K562 (cell line): ENCODE measurements around the gene ADRM1.

ENCODE experiments used
- CBX2 ChIP-seq: fragments of 200-600 bp; sonication (generic); IDR thresholded peaks from one replicate; pipeline ENCODE4 v1.6.1; 2012; ENCODE audit warnings: mild to moderate bottlenecking, low read length, inconsistent platforms; ENCODE audit not compliant: insufficient read depth, poor library complexity, severe bottlenecking
- MAX ChIP-seq: sonication (generic); formaldehyde crosslinking; IDR thresholded peaks from 2 replicates; pipeline ENCODE4 v1.9.0; 2022; ENCODE audit warnings: mild to moderate bottlenecking, missing genetic modification reagents
- SRF ChIP-seq, 2 experiments: fragments of 250-450, 450-650 bp in 1 of 2; sonication (Bioruptor Pico) in 1 of 2; sonication (generic) in 1 of 2; formaldehyde crosslinking; IDR thresholded peaks; 2 replicates each; pipeline versions ENCODE4 v1.5.0 to v1.5.1; 2020 to 2022; ENCODE audit warnings: mild to moderate bottlenecking in 1 of 2, missing genetic modification reagents in 1 of 2

DNA sequence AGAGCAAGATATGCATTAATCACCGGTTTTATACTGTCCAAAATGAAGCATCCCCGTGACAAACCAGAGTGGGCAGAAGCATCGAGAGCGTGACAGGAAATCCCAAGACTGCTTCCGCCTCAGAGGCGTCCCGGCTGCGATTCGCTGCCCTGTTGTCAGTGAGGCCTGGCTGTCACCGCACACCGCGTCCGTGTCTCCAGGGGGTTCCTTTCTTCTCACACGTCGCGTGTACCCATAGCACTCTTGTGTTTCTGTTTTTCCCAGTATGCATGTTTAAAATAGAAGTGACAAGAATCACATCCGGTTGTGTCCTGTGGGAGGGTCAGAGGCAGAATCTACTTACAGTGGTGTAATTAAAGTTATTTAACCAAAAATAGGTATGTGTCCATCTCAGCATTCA lies 8.3 kb upstream of the ADRM1 start:
- TF ChIP-seq SRF (CRISPR knock-in tag; IDR thresholded peaks at IDR 0.05) = no peak
- no peak for TF ChIP-seq MAX (CRISPR knock-in tag)
- no peak for TF ChIP-seq CBX2
